H9 (cell line): ENCODE results near the gene NDE1. TPM values are rescaled to one million over a fixed set of nuclear protein-coding genes. Genes with fewer than 3 reads are reported as not detected.

Experiments
- DNase-seq: peaks from one replicate; pipeline ENCODE4 v3.0.0-alpha.2; 2017
- H2AFZ ChIP-seq: one replicate; pipeline ENCODE4 v1.6.1; 2013; ENCODE audit warnings: mild to moderate bottlenecking, low read length, control low read depth, moderate library complexity
- H2AK5ac ChIP-seq: 2 replicates; pipeline ENCODE4 v1.6.1; 2013; ENCODE audit warnings: low read length, control low read depth, mixed read lengths; ENCODE audit not compliant: insufficient read length
- H2BK120ac ChIP-seq: one replicate; pipeline ENCODE4 v1.6.1; 2013; ENCODE audit warnings: low read depth, mild to moderate bottlenecking, low read length, control low read depth, inconsistent platforms; ENCODE audit not compliant: poor library complexity, severe bottlenecking
- H2BK12ac ChIP-seq: 2 replicates; pipeline ENCODE4 v1.6.1; 2013; ENCODE audit warnings: low read length, control low read depth, mixed read lengths, low read depth; ENCODE audit not compliant: insufficient read length
- H2BK15ac ChIP-seq: 2 replicates; pipeline ENCODE4 v1.6.1; 2013; ENCODE audit warnings: low read depth, low read length, control low read depth
- H2BK20ac ChIP-seq: one replicate; pipeline ENCODE4 v1.6.1; 2013; ENCODE audit warnings: low read depth, mild to moderate bottlenecking, low read length, control low read depth, inconsistent platforms; ENCODE audit not compliant: poor library complexity, severe bottlenecking
- H2BK5ac ChIP-seq: 2 replicates; pipeline ENCODE4 v1.6.1; 2013; ENCODE audit warnings: low read length, control low read depth, mixed read lengths; ENCODE audit not compliant: insufficient read length
- H3K14ac ChIP-seq: 2 replicates; pipeline ENCODE4 v1.6.1; 2013; ENCODE audit warnings: low read length, control low read depth; ENCODE audit not compliant: insufficient read depth
- H3K18ac ChIP-seq: 2 replicates; pipeline ENCODE4 v1.6.1; 2013; ENCODE audit warnings: low read depth, mild to moderate bottlenecking, mixed read lengths, low read length, control low read depth; ENCODE audit not compliant: insufficient read length
- H3K23ac ChIP-seq: 2 replicates; pipeline ENCODE4 v1.6.1; 2013; ENCODE audit warnings: low read length, control low read depth, mixed read lengths, low read depth; ENCODE audit not compliant: insufficient read length
- H3K23me2 ChIP-seq: 2 replicates; pipeline ENCODE4 v1.6.1; 2013; ENCODE audit warnings: low read depth, mild to moderate bottlenecking, mixed read lengths, low read length, control low read depth; ENCODE audit not compliant: insufficient read length, poor library complexity, severe bottlenecking
- H3K27ac ChIP-seq: 2 replicates; pipeline ENCODE4 v1.5.1; 2013; ENCODE audit warnings: low read length, control low read depth, mixed read lengths, low read depth; ENCODE audit not compliant: insufficient read length
- H3K27me3 ChIP-seq: 2 replicates; pipeline ENCODE4 v1.6.1; 2013; ENCODE audit warnings: low read length, control low read depth, inconsistent platforms; ENCODE audit not compliant: insufficient read depth
- H3K4ac ChIP-seq: 2 replicates; pipeline ENCODE4 v1.6.1; 2013; ENCODE audit warnings: low read depth, mild to moderate bottlenecking, control low read depth, inconsistent platforms, low read length, moderate library complexity
- H3K4me1 ChIP-seq: 2 replicates; pipeline ENCODE4 v1.6.1; 2013; ENCODE audit warnings: low read length, control low read depth, inconsistent platforms; ENCODE audit not compliant: insufficient read depth
- H3K4me2 ChIP-seq: 2 replicates; pipeline ENCODE4 v1.6.1; 2013; ENCODE audit warnings: low read length, control low read depth, mixed read lengths; ENCODE audit not compliant: insufficient read length, insufficient read depth
- H3K56ac ChIP-seq: 2 replicates; pipeline ENCODE4 v1.6.1; 2013; ENCODE audit warnings: low read depth, mild to moderate bottlenecking, mixed read lengths, low read length, control low read depth; ENCODE audit not compliant: insufficient read length
- H3K79me1 ChIP-seq: 2 replicates; pipeline ENCODE4 v1.6.1; 2013; ENCODE audit warnings: low read depth, mild to moderate bottlenecking, moderate library complexity, low read length, control low read depth, inconsistent platforms; ENCODE audit not compliant: insufficient read depth, poor library complexity, severe bottlenecking
- H3K79me2 ChIP-seq: 2 replicates; pipeline ENCODE4 v1.6.1; 2013; ENCODE audit warnings: low read length, control low read depth, inconsistent platforms; ENCODE audit not compliant: insufficient read depth
- H3K9ac ChIP-seq: 2 replicates; pipeline ENCODE4 v1.6.1; 2013; ENCODE audit warnings: low read length, control low read depth, mixed read lengths; ENCODE audit not compliant: insufficient read length; ENCODE audit errors: extremely low read depth
- H3K9me3 ChIP-seq: one replicate; pipeline ENCODE4 v1.6.1; 2013; ENCODE audit warnings: low read depth, low read length, inconsistent platforms; ENCODE audit not compliant: control insufficient read depth
- H3T11ph ChIP-seq: one replicate; pipeline ENCODE4 v1.6.1; 2013; ENCODE audit warnings: mild to moderate bottlenecking, low read length, control low read depth, inconsistent platforms
- H4K20me1 ChIP-seq: one replicate; pipeline ENCODE4 v1.6.1; 2013; ENCODE audit not compliant: control insufficient read depth, insufficient read length, insufficient read depth
- H4K5ac ChIP-seq: 2 replicates; pipeline ENCODE4 v1.6.1; 2013; ENCODE audit warnings: low read depth, mild to moderate bottlenecking, mixed read lengths, low read length, control low read depth; ENCODE audit not compliant: insufficient read length
- H4K8ac ChIP-seq: replicated peaks from 2 replicates; pipeline ENCODE4 v1.6.1; 2013; ENCODE audit warnings: low read length, control low read depth, mixed read lengths, low read depth; ENCODE audit not compliant: insufficient read length
- H4K91ac ChIP-seq: 2 replicates; pipeline ENCODE4 v1.6.1; 2013; ENCODE audit warnings: low read depth, mild to moderate bottlenecking, moderate library complexity, mixed read lengths, low read length, control low read depth; ENCODE audit not compliant: insufficient read length
- H3K27ac Mint-ChIP-seq, 3 experiments: 2 replicates in 2 of 3; 3 replicates in 1 of 3; pipeline ENCODE4 v1.8.0; 2020 to 2021; ENCODE audit warnings: mixed read lengths in 3 of 3, mild to moderate bottlenecking in 1 of 3, moderate library complexity in 1 of 3
- H3K27me3 Mint-ChIP-seq: 2 replicates; pipeline ENCODE4 v1.8.0; 2021; ENCODE audit warnings: low read depth, mild to moderate bottlenecking, moderate library complexity, mixed read lengths
- H3K36me3 Mint-ChIP-seq, 3 experiments: 2 replicates in 2 of 3; 3 replicates in 1 of 3; pipeline ENCODE4 v1.8.0; 2020 to 2021; ENCODE audit warnings: low read depth in 3 of 3, mixed read lengths in 3 of 3; ENCODE audit not compliant: insufficient read depth in 1 of 3
- H3K4me1 Mint-ChIP-seq, 2 experiments: 2 replicates each; pipeline ENCODE4 v1.8.0; 2020; ENCODE audit warnings: mixed read lengths in 2 of 2
- H3K4me3 Mint-ChIP-seq, 2 experiments: 2 replicates in 1 of 2; 3 replicates in 1 of 2; pipeline ENCODE4 v1.8.0; 2020 to 2021; ENCODE audit warnings: mild to moderate bottlenecking in 2 of 2, mixed read lengths in 2 of 2, moderate library complexity in 1 of 2
- H3K9me3 Mint-ChIP-seq, 2 experiments: 2 replicates in 1 of 2; 3 replicates in 1 of 2; pipeline ENCODE4 v1.8.0; 2020; ENCODE audit warnings: mild to moderate bottlenecking in 2 of 2, mixed read lengths in 2 of 2, moderate library complexity in 1 of 2
- CTCF ChIP-seq: fragments of 200-600 bp; sonication (generic); conservative IDR thresholded peaks from 3 replicates; pipeline ENCODE4 v1.8.0; 2021; ENCODE audit warnings: antibody characterized with exemption, mild to moderate bottlenecking
- WGBS: extraction: QIAGEN DNeasy Blood & Tissue Kit; methylation state at CpG from one replicate; pipeline ENCODE4 v1.1.7; 2013; ENCODE audit warnings: missing lambda C conversion rate, low lambda C conversion rate, mixed read lengths; ENCODE audit not compliant: insufficient read length; ENCODE audit errors: extremely low coverage; 5-methylcytosine and 5-hydroxymethylcytosine counted together
- total RNA-seq: library from RNA; stranded (reverse); gene quantifications from 2 replicates; pipeline ENCODE4 v1.2.1, GENCODE V29; 2021

Gene NDE1
- total RNA-seq, 1 experiment from 2014 or later = 49.6 TPM

- H3K9ac ChIP-seq = no peak overlapping the region
- no peak overlapping the region for H2AFZ ChIP-seq
- H3K4me3 Mint-ChIP-seq = no peak overlapping the region
- no peak overlapping the region for H2BK5ac ChIP-seq
- TF ChIP-seq CTCF = no peak
- no peaks in the 10 kb centered on the region for H3K79me2 ChIP-seq
- no peak overlapping the region for H4K91ac ChIP-seq
- peaks cover 0 to 3% of the 10 kb centered on the region in 2 experiments; a peak in 1 of 4 replicates for H3K4me1 Mint-ChIP-seq
- H3K9me3 Mint-ChIP-seq = no peaks in the 10 kb centered on the region
- H3K27me3 ChIP-seq = no peaks in the 10 kb centered on the region
- H2BK15ac ChIP-seq = no peak overlapping the region
- peaks cover 23 to 81% (median 62%) of the 10 kb centered on the region in 3 experiments; a peak in 6 of 7 replicates for H3K36me3 Mint-ChIP-seq
- no peaks in the 10 kb centered on the region for H3K4me1 ChIP-seq
- no peak overlapping the region for H2BK12ac ChIP-seq
- no peaks in the 10 kb centered on the region for H3K9me3 ChIP-seq
- no peak overlapping the region for H4K8ac ChIP-seq
- no peak overlapping the region for H3K4me2 ChIP-seq
- no peak overlapping the region for H3K14ac ChIP-seq
- H3K18ac ChIP-seq = no peak overlapping the region
- H2AK5ac ChIP-seq = no peak overlapping the region
- no peak overlapping the region for H2BK20ac ChIP-seq
- H3K27ac Mint-ChIP-seq = no peak overlapping the region
- no peak overlapping the region for H3K27ac ChIP-seq
- H4K5ac ChIP-seq = no peak overlapping the region
- no peak overlapping the region for H2BK120ac ChIP-seq
- H3K4ac ChIP-seq = no peak overlapping the region
- H3K79me1 ChIP-seq = no peaks in the 10 kb centered on the region
- WGBS = no CpG with 5 or more reads among the region's 7 CpGs
- H3K27me3 Mint-ChIP-seq = no peaks in the 10 kb centered on the region
- DNase-seq = no peak
- no peaks in the 10 kb centered on the region for H3K23me2 ChIP-seq
- H3K56ac ChIP-seq = no peak overlapping the region
- H4K20me1 ChIP-seq = no peaks in the 10 kb centered on the region
- H3T11ph ChIP-seq = no peak overlapping the region
- H3K23ac ChIP-seq = no peak overlapping the region
These were observed 38.4 kb upstream of the NDE1 start for GRCh38 chr16:15611610-15612009.
